ENCODE results near the gene SETX.

The SETX gene

GRCh38 chr9:132214027-132214622 is 140.7 kb downstream of the SETX start:
- TF ChIP-seq GATA2 (IDR thresholded peaks at IDR 0.05; ENCODE audit: low read depth, low read length) = no peak
- TF ChIP-seq GATA3 (IDR thresholded peaks at IDR 0.05; ENCODE audit: low read depth, low read length) = no peak

GRCh38 chr9:132211570-132211969 is 143.2 kb downstream of the SETX start:
- TF ChIP-seq GATA3 (IDR thresholded peaks at IDR 0.05; ENCODE audit: low read depth, low read length) = no peak
- no peak for TF ChIP-seq GATA2 (IDR thresholded peaks at IDR 0.05; ENCODE audit: low read depth, low read length)
